HL-60 (cell line): ENCODE data around the gene SLC34A2.

Experiments used
- GABPA ChIP-seq: IDR thresholded peaks from 2 replicates; pipeline ENCODE4 v1.6.1; 2012; ENCODE audit warnings: low read depth
- POLR2AphosphoS5 ChIP-seq: IDR thresholded peaks from 2 replicates; pipeline ENCODE4 v1.6.1; 2012; ENCODE audit warnings: low read depth
- TF ChIP-seq, protein P1 (sequence below): IDR thresholded peaks from one replicate; pipeline ENCODE4 v1.5.1; 2011; ENCODE audit warnings: low read length, control low read depth, inconsistent platforms; ENCODE audit not compliant: insufficient read depth

DNA sequence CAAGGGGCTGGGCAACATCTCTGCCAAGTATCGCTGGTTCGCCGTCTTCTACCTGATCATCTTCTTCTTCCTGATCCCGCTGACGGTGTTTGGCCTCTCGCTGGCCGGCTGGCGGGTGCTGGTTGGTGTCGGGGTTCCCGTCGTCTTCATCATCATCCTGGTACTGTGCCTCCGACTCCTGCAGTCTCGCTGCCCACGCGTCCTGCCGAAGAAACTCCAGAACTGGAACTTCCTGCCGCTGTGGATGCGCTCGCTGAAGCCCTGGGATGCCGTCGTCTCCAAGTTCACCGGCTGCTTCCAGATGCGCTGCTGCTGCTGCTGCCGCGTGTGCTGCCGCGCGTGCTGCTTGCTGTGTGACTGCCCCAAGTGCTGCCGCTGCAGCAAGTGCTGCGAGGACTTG, 20.6 kb downstream of the SLC34A2 start:
- TF ChIP-seq POLR2AphosphoS5 (no peak), GABPA (no peak)
- TF ChIP-seq, protein P1, sequence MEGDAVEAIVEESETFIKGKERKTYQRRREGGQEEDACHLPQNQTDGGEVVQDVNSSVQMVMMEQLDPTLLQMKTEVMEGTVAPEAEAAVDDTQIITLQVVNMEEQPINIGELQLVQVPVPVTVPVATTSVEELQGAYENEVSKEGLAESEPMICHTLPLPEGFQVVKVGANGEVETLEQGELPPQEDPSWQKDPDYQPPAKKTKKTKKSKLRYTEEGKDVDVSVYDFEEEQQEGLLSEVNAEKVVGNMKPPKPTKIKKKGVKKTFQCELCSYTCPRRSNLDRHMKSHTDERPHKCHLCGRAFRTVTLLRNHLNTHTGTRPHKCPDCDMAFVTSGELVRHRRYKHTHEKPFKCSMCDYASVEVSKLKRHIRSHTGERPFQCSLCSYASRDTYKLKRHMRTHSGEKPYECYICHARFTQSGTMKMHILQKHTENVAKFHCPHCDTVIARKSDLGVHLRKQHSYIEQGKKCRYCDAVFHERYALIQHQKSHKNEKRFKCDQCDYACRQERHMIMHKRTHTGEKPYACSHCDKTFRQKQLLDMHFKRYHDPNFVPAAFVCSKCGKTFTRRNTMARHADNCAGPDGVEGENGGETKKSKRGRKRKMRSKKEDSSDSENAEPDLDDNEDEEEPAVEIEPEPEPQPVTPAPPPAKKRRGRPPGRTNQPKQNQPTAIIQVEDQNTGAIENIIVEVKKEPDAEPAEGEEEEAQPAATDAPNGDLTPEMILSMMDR = no peak
